SK-N-SH (cell line): Measurements from ENCODE around the gene MRPL49.

Experiments
- NRF1 ChIP-seq: IDR thresholded peaks from 2 replicates; pipeline ENCODE4 v1.6.1; 2012; ENCODE audit warnings: low read depth, mild to moderate bottlenecking, low read length
- REST ChIP-seq: IDR thresholded peaks from 2 replicates; pipeline ENCODE4 v1.6.1; 2012; ENCODE audit warnings: mild to moderate bottlenecking, low read depth, low read length, moderate library complexity
- RFX5 ChIP-seq: IDR thresholded peaks from 2 replicates; pipeline ENCODE4 v1.6.1; 2012; ENCODE audit warnings: mild to moderate bottlenecking, improper control_type of control experiment, low read length
- TF ChIP-seq, protein P1 (sequence below): IDR thresholded peaks from 2 replicates; pipeline ENCODE4 v1.4.0; 2012; ENCODE audit warnings: low read depth
- TF ChIP-seq, protein P2 (sequence below): fragments of 200-600 bp; sonication (generic); IDR thresholded peaks from 2 replicates; pipeline ENCODE4 v1.6.1; 2017; ENCODE audit warnings: antibody characterized with exemption, mild to moderate bottlenecking, moderate library complexity

GRCh38 chr11:65169164-65169641 is 47.1 kb downstream of the MRPL49 start:
- no peak for TF ChIP-seq REST
- TF ChIP-seq, protein P1, sequence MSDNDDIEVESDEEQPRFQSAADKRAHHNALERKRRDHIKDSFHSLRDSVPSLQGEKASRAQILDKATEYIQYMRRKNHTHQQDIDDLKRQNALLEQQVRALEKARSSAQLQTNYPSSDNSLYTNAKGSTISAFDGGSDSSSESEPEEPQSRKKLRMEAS = no peak
- TF ChIP-seq, protein P2, sequence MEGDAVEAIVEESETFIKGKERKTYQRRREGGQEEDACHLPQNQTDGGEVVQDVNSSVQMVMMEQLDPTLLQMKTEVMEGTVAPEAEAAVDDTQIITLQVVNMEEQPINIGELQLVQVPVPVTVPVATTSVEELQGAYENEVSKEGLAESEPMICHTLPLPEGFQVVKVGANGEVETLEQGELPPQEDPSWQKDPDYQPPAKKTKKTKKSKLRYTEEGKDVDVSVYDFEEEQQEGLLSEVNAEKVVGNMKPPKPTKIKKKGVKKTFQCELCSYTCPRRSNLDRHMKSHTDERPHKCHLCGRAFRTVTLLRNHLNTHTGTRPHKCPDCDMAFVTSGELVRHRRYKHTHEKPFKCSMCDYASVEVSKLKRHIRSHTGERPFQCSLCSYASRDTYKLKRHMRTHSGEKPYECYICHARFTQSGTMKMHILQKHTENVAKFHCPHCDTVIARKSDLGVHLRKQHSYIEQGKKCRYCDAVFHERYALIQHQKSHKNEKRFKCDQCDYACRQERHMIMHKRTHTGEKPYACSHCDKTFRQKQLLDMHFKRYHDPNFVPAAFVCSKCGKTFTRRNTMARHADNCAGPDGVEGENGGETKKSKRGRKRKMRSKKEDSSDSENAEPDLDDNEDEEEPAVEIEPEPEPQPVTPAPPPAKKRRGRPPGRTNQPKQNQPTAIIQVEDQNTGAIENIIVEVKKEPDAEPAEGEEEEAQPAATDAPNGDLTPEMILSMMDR = no peak
- TF ChIP-seq RFX5 = no peak
- TF ChIP-seq NRF1 = no peak
